ENCODE results near the gene LMF1. TPM values are rescaled to one million over a fixed set of nuclear protein-coding genes. Genes with fewer than 3 reads are reported as not detected.
A peak's percentile ranks its signal among the peaks of the same experiment; 100 is the strongest.

LMF1 gene
- total and polyA plus RNA-seq, 4 donors = 8.8 to 75.0 (median 28.3) TPM

- DNase-seq (peak in 1 of 2 donors; percentile 26), ATAC-seq (ENCODE audit: low FRiP score) (no peak)
- no peak overlapping the region for H3K27ac ChIP-seq (ENCODE audit: low read depth in 1 of 2, low read length in 2 of 2)
- intact Hi-C loops (cut with DNase I) = no loop called here
- WGBS, 2 donors = 90 to 92% methylated on average over 25 of the region's 25 CpGs
- no peaks in the 10 kb centered on the region for H3K27me3 ChIP-seq (ENCODE audit: control insufficient read depth in 1 of 2, insufficient read depth in 2 of 2, low read length in 1 of 2)
- no peaks in the 10 kb centered on the region for H3K9me3 ChIP-seq (ENCODE audit: control insufficient read depth, low read length)
- peaks cover 0 to 1% of the 10 kb centered on the region in 2 donors for H3K36me3 ChIP-seq (ENCODE audit: control insufficient read depth in 1 of 2, insufficient read depth in 2 of 2, low read length in 1 of 2)
- H3K4me1 ChIP-seq (ENCODE audit: control insufficient read depth in 1 of 2, insufficient read depth in 2 of 2, low read length in 2 of 2) = no peaks in the 10 kb centered on the region
- no peak overlapping the region for H3K4me3 ChIP-seq (ENCODE audit: low read length in 2 of 2)
Measured at GRCh38 chr16:876523-877241, 94.1 kb downstream of the LMF1 start.

- WGBS, 2 donors = 92 to 96% methylated on average over 22 of the region's 22 CpGs
- no peak for DNase-seq
- Histone ChIP-seq H3K27ac (ENCODE audit: low read depth in 1 of 2, low read length in 2 of 2) (no peak overlapping the region), H3K4me3 (ENCODE audit: low read length in 2 of 2) (no peak overlapping the region), H3K9me3 (ENCODE audit: control insufficient read depth, low read length) (no peaks in the 10 kb centered on the region), H3K4me1 (ENCODE audit: control insufficient read depth in 1 of 2, insufficient read depth in 2 of 2, low read length in 2 of 2) (no peaks in the 10 kb centered on the region), H3K36me3 (ENCODE audit: control insufficient read depth in 1 of 2, insufficient read depth in 2 of 2, low read length in 1 of 2) (peaks cover 0 to 1% of the 10 kb centered on the region in 2 donors), H3K27me3 (ENCODE audit: control insufficient read depth in 1 of 2, insufficient read depth in 2 of 2, low read length in 1 of 2) (no peaks in the 10 kb centered on the region)
- intact Hi-C loops (cut with DNase I) = no loop called here
- no peak for ATAC-seq (ENCODE audit: low FRiP score)
Measured at GRCh38 chr16:876041-876335, 94.8 kb downstream of the LMF1 start.

GRCh38 chr16:875182-876040 is 95.4 kb downstream of the LMF1 start:
- Histone ChIP-seq H3K27me3 (ENCODE audit: control insufficient read depth in 1 of 2, insufficient read depth in 2 of 2, low read length in 1 of 2) (no peaks in the 10 kb centered on the region), H3K36me3 (ENCODE audit: control insufficient read depth in 1 of 2, insufficient read depth in 2 of 2, low read length in 1 of 2) (peaks cover 0 to 1% of the 10 kb centered on the region in 2 donors), H3K4me3 (ENCODE audit: low read length in 2 of 2) (no peak overlapping the region), H3K4me1 (ENCODE audit: control insufficient read depth in 1 of 2, insufficient read depth in 2 of 2, low read length in 2 of 2) (no peaks in the 10 kb centered on the region), H3K27ac (ENCODE audit: low read depth in 1 of 2, low read length in 2 of 2) (no peak overlapping the region), H3K9me3 (ENCODE audit: control insufficient read depth, low read length) (no peaks in the 10 kb centered on the region)
- ATAC-seq (ENCODE audit: low FRiP score) = no peak
- WGBS, 2 donors = 91 to 92% methylated on average over 29 to 30 of the region's 30 CpGs
- intact Hi-C loops (cut with DNase I) = no loop called here
- DNase-seq = peak in 1 of 2 donors; percentile 32

GRCh38 chr16:874366-875181 is 96.2 kb downstream of the LMF1 start:
- ATAC-seq (ENCODE audit: low FRiP score) = no peak
- WGBS, 2 donors = 83 to 91% methylated on average over 47 to 48 of the region's 48 CpGs
- H3K4me3 ChIP-seq (ENCODE audit: low read length in 2 of 2) = no peak overlapping the region

GRCh38 chr16:873889-874288 is 96.9 kb downstream of the LMF1 start:
- peak; percentile 32 to 72 for DNase-seq
- ATAC-seq (ENCODE audit: low FRiP score) = no peak
- Histone ChIP-seq H3K36me3 (ENCODE audit: control insufficient read depth in 1 of 2, insufficient read depth in 2 of 2, low read length in 1 of 2) (peaks cover 0 to 3% of the 10 kb centered on the region in 2 donors), H3K4me1 (ENCODE audit: control insufficient read depth in 1 of 2, insufficient read depth in 2 of 2, low read length in 2 of 2) (no peaks in the 10 kb centered on the region), H3K9me3 (ENCODE audit: control insufficient read depth, low read length) (no peaks in the 10 kb centered on the region), H3K27ac (ENCODE audit: low read depth in 1 of 2, low read length in 2 of 2) (no peak overlapping the region), H3K27me3 (ENCODE audit: control insufficient read depth in 1 of 2, insufficient read depth in 2 of 2, low read length in 1 of 2) (no peaks in the 10 kb centered on the region), H3K4me3 (ENCODE audit: low read length in 2 of 2) (no peak overlapping the region)
- WGBS, 2 donors = 85 to 93% methylated on average over 22 of the region's 22 CpGs
- intact Hi-C loops (cut with DNase I) = no loop called here

More at GRCh38 chr16:874366-875181, 96.2 kb downstream of the LMF1 start:
- DNase-seq = peak; percentile 41 to 73
- intact Hi-C loops (cut with DNase I) = no loop called here
- Histone ChIP-seq H3K4me1 (ENCODE audit: control insufficient read depth in 1 of 2, insufficient read depth in 2 of 2, low read length in 2 of 2) (no peaks in the 10 kb centered on the region), H3K27me3 (ENCODE audit: control insufficient read depth in 1 of 2, insufficient read depth in 2 of 2, low read length in 1 of 2) (no peaks in the 10 kb centered on the region), H3K9me3 (ENCODE audit: control insufficient read depth, low read length) (no peaks in the 10 kb centered on the region), H3K36me3 (ENCODE audit: control insufficient read depth in 1 of 2, insufficient read depth in 2 of 2, low read length in 1 of 2) (peaks cover 0 to 1% of the 10 kb centered on the region in 2 donors), H3K27ac (ENCODE audit: low read depth in 1 of 2, low read length in 2 of 2) (no peak overlapping the region)

GRCh38 chr16:873243-873661 is 97.5 kb downstream of the LMF1 start:
- WGBS, 2 donors = 84 to 86% methylated on average over 23 to 29 of the region's 29 CpGs
- Histone ChIP-seq H3K36me3 (ENCODE audit: control insufficient read depth in 1 of 2, insufficient read depth in 2 of 2, low read length in 1 of 2) (peaks cover 0 to 3% of the 10 kb centered on the region in 2 donors), H3K4me3 (ENCODE audit: low read length in 2 of 2) (no peak overlapping the region), H3K27me3 (ENCODE audit: control insufficient read depth in 1 of 2, insufficient read depth in 2 of 2, low read length in 1 of 2) (no peaks in the 10 kb centered on the region), H3K9me3 (ENCODE audit: control insufficient read depth, low read length) (no peaks in the 10 kb centered on the region), H3K4me1 (ENCODE audit: control insufficient read depth in 1 of 2, insufficient read depth in 2 of 2, low read length in 2 of 2) (no peaks in the 10 kb centered on the region), H3K27ac (ENCODE audit: low read depth in 1 of 2, low read length in 2 of 2) (no peak overlapping the region)
- no peak for ATAC-seq (ENCODE audit: low FRiP score)
- intact Hi-C loops (cut with DNase I) = no loop called here
- peak; percentile 31 to 69 for DNase-seq

GRCh38 chr16:872436-873242 is 98.1 kb downstream of the LMF1 start:
- Histone ChIP-seq H3K27me3 (ENCODE audit: control insufficient read depth in 1 of 2, insufficient read depth in 2 of 2, low read length in 1 of 2) (no peaks in the 10 kb centered on the region), H3K36me3 (ENCODE audit: control insufficient read depth in 1 of 2, insufficient read depth in 2 of 2, low read length in 1 of 2) (peaks cover 0 to 3% of the 10 kb centered on the region in 2 donors), H3K4me3 (ENCODE audit: low read length in 2 of 2) (no peak overlapping the region), H3K4me1 (ENCODE audit: control insufficient read depth in 1 of 2, insufficient read depth in 2 of 2, low read length in 2 of 2) (no peaks in the 10 kb centered on the region), H3K9me3 (ENCODE audit: control insufficient read depth, low read length) (no peaks in the 10 kb centered on the region), H3K27ac (ENCODE audit: low read depth in 1 of 2, low read length in 2 of 2) (no peak overlapping the region)
- intact Hi-C loops (cut with DNase I) = no loop called here
- DNase-seq = peak; percentile 26 to 52
- ATAC-seq (ENCODE audit: low FRiP score) = no peak
- 85 to 86% methylated on average over 23 of the region's 23 CpGs for WGBS, 2 donors

All from aorta (tissue), 5 donors.